H1 (cell line): ENCODE measurements around the gene ATXN7. TPM values are rescaled to one million over a fixed set of nuclear protein-coding genes. Genes with fewer than 3 reads are reported as not detected.

ENCODE experiments used
- HDAC6 ChIP-seq: IDR thresholded peaks from one replicate; pipeline ENCODE4 v1.7.1; 2012; ENCODE audit warnings: low read depth, mild to moderate bottlenecking, inconsistent platforms, low read length, moderate library complexity
- polyA plus RNA-seq, 7 experiments: library from polyadenylated mRNA; depleted of rRNA in 3 of 7; stranded (reverse) in 5 of 7; unstranded in 2 of 7; fragments of >200 nt in 5 of 7; fragments of 200-250 nt in 2 of 7; gene quantifications; 1 replicate in 5 of 7; 2 replicates in 1 of 7; 4 replicates in 1 of 7; pipeline versions ENCODE4 v1.2.1 to v1.2.3, GENCODE V29; 2011 to 2013; ENCODE audit warnings: missing spikeins in 2 of 7, mixed read lengths in 2 of 7
- total RNA-seq: library from RNA; stranded (reverse); fragmentation: NEBNext Ultra II Directional; extraction: Animal tissue kit (Norgen Biotek cat#: 25700); gene quantifications from 2 replicates; pipeline ENCODE4 v1.2.1, GENCODE V29; 2021

The ATXN7 gene
- total and polyA plus RNA-seq, 2 of the 8 experiments (the other 6 are each of a cell fraction or from before 2014, with no cell fraction given) = 15.5 to 16.8 TPM

- no peak for TF ChIP-seq HDAC6
These were observed 14.2 kb downstream of the ATXN7 start (continued) for GRCh38 chr3:63877737-63878393.
